Measurements from ENCODE around the gene TMEM221.

- no peak for TF ChIP-seq REST (IDR thresholded peaks at IDR 0.05; ENCODE audit: insufficient read depth in 1 of 2, low read depth in 2 of 2, low read length in 1 of 2)
- no peak for TF ChIP-seq POLR2AphosphoS5 (IDR thresholded peaks at IDR 0.05; ENCODE audit: low read depth, low read length)
- no peak for TF ChIP-seq CTCF (IDR thresholded peaks at IDR 0.05)
- no peak for TF ChIP-seq TCF7L2 (IDR thresholded peaks at IDR 0.05; ENCODE audit: low read depth, low read length)
- TF ChIP-seq SIN3A (IDR thresholded peaks at IDR 0.05; ENCODE audit: borderline replicate concordance, insufficient read depth, low read depth, low read length) = no peak
Measured at GRCh38 chr19:17393002-17393401, 55.5 kb downstream of the TMEM221 start.
